Stimulated activated CD8-positive, alpha-beta memory T cell treated with anti-CD3 and anti-CD28 coated beads, Interleukin-7, amount 100 ng/mL, for 4 hours (primary cell): ENCODE data around the gene CCDC116.
A peak's percentile ranks its signal among the peaks of the same experiment; 100 is the strongest.
"Not testable (repeated sequence)": the region's sequence is repeated elsewhere in the genome, so short reads cannot be mapped to it uniquely, and the experiment has no call there.

Experiments used
- DNase-seq, 2 donors: peaks; one replicate each; pipeline ENCODE4 v3.0.0-alpha.2; 2020; ENCODE audit warnings: low read depth in 2 of 2

CCDC116 gene

GRCh38 chr22:21631025-21631424 is 1.5 kb upstream of the CCDC116 start:
- no peak for DNase-seq

GRCh38 chr22:21632931-21633330 is 371 bp downstream of the CCDC116 start:
- DNase-seq = no peak

- no peak for DNase-seq
These were observed 921 bp downstream of the CCDC116 start for GRCh38 chr22:21633481-21633880.

- DNase-seq = no peak
These were observed 1.5 kb downstream of the CCDC116 start for GRCh38 chr22:21634081-21634480.

GRCh38 chr22:21634844-21635243 is 2.3 kb downstream of the CCDC116 start:
- no peak for DNase-seq

GRCh38 chr22:21635771-21636510 is 3.4 kb downstream of the CCDC116 start:
- DNase-seq = no peak

GRCh38 chr22:21636629-21637218 is 4.2 kb downstream of the CCDC116 start:
- DNase-seq = no peak

GRCh38 chr22:21637450-21637849 is 4.9 kb downstream of the CCDC116 start:
- DNase-seq = not testable (repeated sequence)

- DNase-seq = no peak
These were observed 6.8 kb downstream of the CCDC116 start for GRCh38 chr22:21639359-21639758.

GRCh38 chr22:21640810-21641209 is 8.2 kb downstream of the CCDC116 start:
- DNase-seq = no peak

GRCh38 chr22:21641417-21641788 is 8.8 kb downstream of the CCDC116 start:
- DNase-seq = no peak

GRCh38 chr22:21641789-21642583 is 9.4 kb downstream of the CCDC116 start, which contains the start of gene SDF2L1:
Gene SDF2L1, plus strand, starts transcription at chr22:21642302. Its CDS starts 35 bp downstream, at chr22:21642337.
- DNase-seq = peak; percentile 96 to 98

- DNase-seq = peak; percentile 43 to 50
These were observed 10.3 kb downstream of the CCDC116 start for GRCh38 chr22:21642584-21643448.

- no peak for DNase-seq
These were observed 11.2 kb downstream of the CCDC116 start for GRCh38 chr22:21643533-21644357.

GRCh38 chr22:21645513-21645912 is 13.0 kb downstream of the CCDC116 start:
- not testable (repeated sequence) for DNase-seq

GRCh38 chr22:21646608-21647590 is 14.3 kb downstream of the CCDC116 start:
- DNase-seq = peak; percentile 54 to 71

GRCh38 chr22:21650280-21650679 is 17.7 kb downstream of the CCDC116 start:
- DNase-seq = no peak

GRCh38 chr22:21650823-21651520 is 18.4 kb downstream of the CCDC116 start:
- no peak for DNase-seq

- DNase-seq = no peak
These were observed 19.0 kb downstream of the CCDC116 start for GRCh38 chr22:21651521-21652009.
